Thyroid gland (tissue), 4 donors: Measurements from ENCODE around the gene FBXO11.

Experiments
- POLR2A ChIP-seq, 2 donors: fragments of 450-650 bp; IDR thresholded peaks; one replicate each; pipeline ENCODE4 v1.6.1; 2017; ENCODE audit warnings: antibody characterized with exemption in 2 of 2, mild to moderate bottlenecking in 2 of 2, moderate library complexity in 1 of 2
- TF ChIP-seq, protein P1 (sequence below), 6 experiments: fragments of 200-600 bp in 3 of 6; fragments of 450-650 bp in 3 of 6; sonication (generic) in 3 of 6; IDR thresholded peaks; one replicate each; pipeline ENCODE4 v1.5.1; 2016 to 2019; ENCODE audit warnings: antibody characterized with exemption in 6 of 6, mild to moderate bottlenecking in 2 of 6, inconsistent platforms in 1 of 6, moderate library complexity in 1 of 6

- TF ChIP-seq, protein P1, sequence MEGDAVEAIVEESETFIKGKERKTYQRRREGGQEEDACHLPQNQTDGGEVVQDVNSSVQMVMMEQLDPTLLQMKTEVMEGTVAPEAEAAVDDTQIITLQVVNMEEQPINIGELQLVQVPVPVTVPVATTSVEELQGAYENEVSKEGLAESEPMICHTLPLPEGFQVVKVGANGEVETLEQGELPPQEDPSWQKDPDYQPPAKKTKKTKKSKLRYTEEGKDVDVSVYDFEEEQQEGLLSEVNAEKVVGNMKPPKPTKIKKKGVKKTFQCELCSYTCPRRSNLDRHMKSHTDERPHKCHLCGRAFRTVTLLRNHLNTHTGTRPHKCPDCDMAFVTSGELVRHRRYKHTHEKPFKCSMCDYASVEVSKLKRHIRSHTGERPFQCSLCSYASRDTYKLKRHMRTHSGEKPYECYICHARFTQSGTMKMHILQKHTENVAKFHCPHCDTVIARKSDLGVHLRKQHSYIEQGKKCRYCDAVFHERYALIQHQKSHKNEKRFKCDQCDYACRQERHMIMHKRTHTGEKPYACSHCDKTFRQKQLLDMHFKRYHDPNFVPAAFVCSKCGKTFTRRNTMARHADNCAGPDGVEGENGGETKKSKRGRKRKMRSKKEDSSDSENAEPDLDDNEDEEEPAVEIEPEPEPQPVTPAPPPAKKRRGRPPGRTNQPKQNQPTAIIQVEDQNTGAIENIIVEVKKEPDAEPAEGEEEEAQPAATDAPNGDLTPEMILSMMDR (IDR thresholded peaks at IDR 0.05): no peak
- TF ChIP-seq POLR2A (IDR thresholded peaks at IDR 0.05): no peak
Observed at GRCh38 chr2:47778698-47779425, 127.4 kb downstream of the FBXO11 start.
